ENCODE data around the gene CHMP5. TPM values are rescaled to one million over a fixed set of nuclear protein-coding genes. Genes with fewer than 3 reads are reported as not detected.

Gene CHMP5
- total RNA-seq, 1 experiment from 2014 or later = 153 TPM

DNA sequence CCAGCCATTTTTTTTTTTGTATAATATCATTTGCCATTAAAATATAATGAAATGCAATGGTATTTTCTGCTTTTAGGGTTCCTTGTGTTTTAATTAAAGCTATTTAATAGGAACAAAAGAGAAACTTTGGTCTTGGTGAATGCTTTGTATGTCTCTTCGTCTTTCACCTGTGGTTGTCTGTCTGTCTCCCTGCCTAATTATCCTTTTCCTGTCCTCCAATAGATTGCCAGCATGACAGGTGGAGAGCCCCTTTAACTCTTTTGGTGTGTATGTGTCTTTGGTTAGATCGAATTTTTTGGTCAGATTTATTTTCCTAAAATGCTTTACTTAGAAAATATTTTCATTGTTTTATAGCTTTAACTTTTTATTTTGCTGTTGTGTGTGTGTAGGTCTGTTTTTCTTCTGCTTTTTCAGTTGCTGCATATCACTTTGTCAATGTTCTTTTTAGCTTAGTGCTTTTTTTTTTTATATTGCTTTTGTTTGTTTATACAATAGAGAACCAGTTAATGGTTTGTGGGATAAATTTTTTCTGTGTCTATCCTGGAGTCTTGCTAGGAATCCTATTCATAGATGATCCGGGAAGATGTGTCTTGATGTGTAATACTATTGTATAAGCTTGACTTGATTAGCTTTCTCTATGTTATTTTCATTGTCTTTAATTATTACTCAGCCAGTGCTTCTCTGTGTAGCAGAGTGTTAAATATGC is 8.6 kb downstream of the CHMP5 start:
- DNase-seq (ENCODE audit: low spot score) = no peak

GRCh38 chr9:33273972-33274328 is 9.1 kb downstream of the CHMP5 start:
- DNase-seq (ENCODE audit: low spot score) = no peak

GRCh38 chr9:33277484-33277883 is 12.6 kb downstream of the CHMP5 start:
- DNase-seq (ENCODE audit: low spot score) = no peak

- DNase-seq (ENCODE audit: low spot score) = no peak
Measured at GRCh38 chr9:33285502-33285901, 20.7 kb downstream of the CHMP5 start.

DNA sequence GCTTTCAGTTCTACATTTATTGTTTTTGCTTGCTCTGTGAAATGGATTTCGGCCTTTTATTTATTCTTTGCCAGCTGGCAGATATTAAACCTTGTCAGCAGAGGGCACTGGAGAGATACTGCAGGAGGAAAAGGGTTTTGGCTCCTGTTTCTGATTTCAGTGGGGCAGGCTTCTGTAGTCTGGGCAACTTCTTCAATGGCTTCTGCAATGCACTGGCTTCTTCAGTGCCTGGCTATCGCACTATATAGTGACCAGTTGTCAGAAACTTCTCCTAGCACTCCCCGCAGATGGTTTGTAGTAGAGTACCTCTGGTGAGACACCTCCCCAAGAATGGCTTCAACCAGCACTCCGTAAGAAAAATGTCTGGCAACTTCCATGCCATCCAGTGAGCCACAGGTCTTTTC is 22.2 kb downstream of the CHMP5 start:
- peak; percentile 68 for DNase-seq (ENCODE audit: low spot score)

GRCh38 chr9:33288235-33288634 is 23.4 kb downstream of the CHMP5 start:
- no peak for DNase-seq (ENCODE audit: low spot score)

DNA sequence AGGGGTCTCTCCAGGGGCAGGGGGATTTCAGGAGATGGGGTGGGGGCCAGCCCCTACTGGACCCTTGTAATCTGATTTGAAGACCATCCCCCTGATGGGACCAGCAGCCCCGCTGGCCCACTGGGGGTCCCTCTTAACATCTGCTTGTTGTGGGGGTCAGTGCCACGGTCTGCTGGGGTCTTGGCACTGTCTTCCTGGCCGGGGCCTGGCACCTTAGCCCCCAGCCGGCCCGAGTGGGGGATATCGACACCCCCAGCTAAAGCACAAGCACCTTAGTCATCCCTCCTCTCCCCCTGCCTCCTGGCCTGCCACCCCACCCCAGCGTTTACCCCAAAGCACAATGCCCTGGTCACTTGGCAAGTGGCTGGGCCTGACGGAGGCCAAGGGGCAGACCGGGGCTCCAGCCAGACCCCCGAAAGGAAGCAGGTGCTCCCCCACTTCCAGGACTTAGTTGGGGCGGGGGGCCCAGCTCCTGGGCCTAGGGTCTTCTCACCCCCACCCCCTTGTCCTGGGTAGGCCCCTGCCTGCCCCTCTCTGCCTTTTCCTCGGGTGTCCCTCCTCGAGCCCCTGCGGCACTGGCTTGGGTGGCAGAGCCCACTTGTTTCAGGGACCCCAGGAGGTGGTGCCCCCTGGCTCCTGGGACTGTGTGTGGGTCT is 24.1 kb downstream of the CHMP5 start:
- no peak for DNase-seq (ENCODE audit: low spot score)

GRCh38 chr9:33289496-33289895 is 24.6 kb downstream of the CHMP5 start:
- DNase-seq (ENCODE audit: low spot score) = no peak

DNA sequence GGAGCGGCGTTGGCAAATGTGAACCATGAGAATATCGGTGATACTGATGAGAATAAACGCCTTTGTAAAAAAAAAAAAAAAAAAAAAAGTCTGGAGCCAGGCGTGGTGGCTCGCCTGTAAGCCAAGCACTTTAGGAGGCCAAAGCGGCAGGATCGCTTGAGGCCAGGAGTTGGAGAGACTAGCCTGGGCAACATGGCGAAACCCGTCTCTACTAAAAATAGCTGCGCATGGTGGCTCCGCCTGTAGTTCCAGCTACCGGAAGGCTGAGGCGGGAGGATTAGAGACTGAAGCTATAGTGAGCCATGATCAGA is 25.0 kb downstream of the CHMP5 start:
- no peak for DNase-seq (ENCODE audit: low spot score)

- peak; percentile 94 for DNase-seq (ENCODE audit: low spot score)
Measured at GRCh38 chr9:33290247-33291030, 25.6 kb downstream of the CHMP5 start, which contains the start of gene NFX1. TSS of gene NFX1 (plus strand) at chr9:33290516. CDS start at chr9:33290573, 57 bp downstream.

GRCh38 chr9:33291031-33291397 is 26.2 kb downstream of the CHMP5 start:
- no peak for DNase-seq (ENCODE audit: low spot score)

GRCh38 chr9:33291901-33292300 is 27.1 kb downstream of the CHMP5 start:
- DNase-seq (ENCODE audit: low spot score) = no peak

DNA sequence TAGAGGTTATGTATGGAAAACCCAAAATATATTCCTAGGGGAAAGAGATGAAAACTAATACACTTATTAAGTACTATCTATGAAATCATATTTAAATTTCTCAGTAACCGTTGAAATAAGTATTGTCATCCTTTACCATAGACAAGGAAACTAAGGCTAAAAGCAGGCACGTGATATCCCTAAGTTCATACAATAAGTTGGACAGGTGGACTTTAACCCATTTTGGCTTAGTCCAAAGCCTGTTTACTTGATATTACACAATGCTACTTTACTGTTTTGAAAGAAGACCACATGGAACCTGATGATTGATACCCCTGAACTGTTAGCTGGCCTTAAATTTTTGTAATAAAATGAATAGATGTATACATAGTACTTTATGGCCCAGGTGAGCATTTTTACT is 28.9 kb downstream of the CHMP5 start:
- DNase-seq (ENCODE audit: low spot score) = no peak

GRCh38 chr9:33294670-33295432 is 30.0 kb downstream of the CHMP5 start:
- DNase-seq (ENCODE audit: low spot score) = no peak

DNA sequence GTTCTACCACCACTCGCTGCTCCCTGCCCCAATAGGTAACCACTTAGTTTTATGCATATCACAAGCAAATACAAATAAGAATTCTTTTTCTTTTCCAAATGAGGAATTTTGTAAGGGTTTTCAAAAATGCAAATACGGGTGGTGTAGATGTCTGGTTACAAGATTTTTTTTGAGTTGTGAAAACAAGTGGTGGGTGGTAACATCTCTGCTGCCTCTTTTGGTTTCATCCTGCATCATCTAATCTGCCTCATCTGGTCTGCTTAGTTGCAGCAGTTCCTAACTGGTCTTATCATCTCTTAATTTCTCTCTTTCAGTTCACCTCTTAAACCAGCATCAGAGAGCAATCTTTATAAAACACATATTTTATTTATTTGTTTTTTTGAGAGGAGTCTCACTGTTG is 30.7 kb downstream of the CHMP5 start:
- DNase-seq (ENCODE audit: low spot score) = no peak

DNA sequence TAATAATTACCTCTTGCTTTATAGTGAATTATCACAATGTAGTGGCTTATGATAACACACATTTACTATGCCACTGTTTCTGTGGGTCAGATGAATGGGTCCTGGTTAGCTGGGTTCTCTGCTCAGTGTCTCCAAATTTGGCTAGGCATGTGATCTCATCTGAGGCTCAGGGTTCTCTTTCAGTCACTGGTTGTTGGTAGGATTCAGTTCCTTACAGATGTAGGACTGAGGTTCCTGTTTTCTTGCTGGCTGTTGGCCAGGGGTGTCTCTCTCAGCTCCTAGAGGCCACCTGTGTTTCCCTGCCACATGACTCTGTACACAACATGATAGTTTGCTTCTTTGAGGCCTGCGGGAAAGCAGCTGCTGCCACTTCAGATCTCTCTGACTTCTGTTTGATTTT is 32.6 kb downstream of the CHMP5 start:
- no peak for DNase-seq (ENCODE audit: low spot score)

DNA sequence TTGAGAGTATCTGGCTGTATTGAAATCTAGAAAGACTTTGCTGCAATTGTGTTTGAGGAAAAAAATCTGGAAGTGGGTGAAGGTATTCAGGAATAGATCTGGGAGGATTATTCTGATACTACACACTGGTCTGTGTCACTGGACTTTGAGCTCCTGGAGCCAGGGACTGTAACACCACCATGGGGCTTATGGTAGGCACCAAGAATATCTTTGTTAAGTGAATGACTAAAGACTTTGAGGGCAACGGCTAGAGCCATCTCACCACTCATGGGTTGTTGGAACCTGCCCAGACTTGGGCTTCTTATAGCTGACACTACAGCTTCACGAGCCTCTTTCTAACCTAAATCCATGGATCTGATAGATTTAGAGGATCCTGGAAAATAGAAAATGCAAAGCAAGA is 35.7 kb downstream of the CHMP5 start:
- no peak for DNase-seq (ENCODE audit: low spot score)

DNA sequence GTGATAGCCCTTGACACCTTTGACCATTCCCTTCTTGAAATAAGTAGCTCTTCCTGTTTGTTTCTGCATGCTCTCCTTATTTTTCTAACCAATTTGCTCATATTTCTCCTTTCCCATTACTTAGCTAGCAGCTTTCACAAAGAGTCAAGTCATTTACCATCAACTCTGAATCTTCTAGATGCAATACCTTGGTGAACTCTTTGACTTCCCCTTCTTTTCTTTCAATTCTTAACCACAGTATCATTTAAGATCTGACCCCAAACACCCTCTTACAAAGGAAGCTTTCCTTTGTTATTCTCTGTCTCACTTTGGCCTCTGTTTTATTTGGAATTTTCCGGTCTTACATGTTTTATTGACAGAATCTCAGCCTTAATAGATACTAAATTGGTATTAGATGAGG is 39.5 kb downstream of the CHMP5 start:
- no peak for DNase-seq (ENCODE audit: low spot score)

- no peak for DNase-seq (ENCODE audit: low spot score)
Measured at GRCh38 chr9:33306037-33306436, 41.2 kb downstream of the CHMP5 start.

DNA sequence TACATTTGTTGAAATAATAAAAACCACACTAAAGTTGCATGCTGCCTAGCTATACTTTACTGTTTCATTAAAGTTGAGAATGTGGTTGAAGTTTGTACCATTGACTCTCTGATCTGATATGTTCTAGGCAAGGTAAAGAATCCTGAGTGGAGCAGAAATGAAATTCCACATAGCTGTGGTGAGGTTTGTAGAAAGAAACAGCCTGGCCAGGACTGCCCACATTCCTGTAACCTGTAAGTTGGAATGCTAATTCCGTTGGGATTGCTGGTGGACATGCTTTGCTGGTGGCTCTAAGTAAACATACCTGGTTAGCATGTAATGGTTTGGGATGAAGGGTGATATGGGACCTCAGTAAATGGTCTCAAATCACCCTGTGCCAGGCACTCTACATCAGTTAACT is 42.2 kb downstream of the CHMP5 start:
- DNase-seq (ENCODE audit: low spot score) = no peak

GRCh38 chr9:33309903-33310302 is 45.1 kb downstream of the CHMP5 start:
- no peak for DNase-seq (ENCODE audit: low spot score)

- no peak for DNase-seq (ENCODE audit: low spot score)
Measured at GRCh38 chr9:33310748-33311147, 45.9 kb downstream of the CHMP5 start.

Measured in A172 (cell line).